Stimulated activated CD8-positive, alpha-beta memory T cell treated with anti-CD3 and anti-CD28 coated beads, Interleukin-15, amount 100 ng/mL, for 1 hour (primary cell): Measurements from ENCODE around the gene RPS10.
A peak's percentile ranks its signal among the peaks of the same experiment; 100 is the strongest.
"Not testable (repeated sequence)": the region's sequence is repeated elsewhere in the genome, so short reads cannot be mapped to it uniquely, and the experiment has no call there.

Experiments
- DNase-seq: peaks from one replicate; pipeline ENCODE4 v3.0.0-alpha.2; 2020; ENCODE audit warnings: low read depth

The RPS10 gene

DNA sequence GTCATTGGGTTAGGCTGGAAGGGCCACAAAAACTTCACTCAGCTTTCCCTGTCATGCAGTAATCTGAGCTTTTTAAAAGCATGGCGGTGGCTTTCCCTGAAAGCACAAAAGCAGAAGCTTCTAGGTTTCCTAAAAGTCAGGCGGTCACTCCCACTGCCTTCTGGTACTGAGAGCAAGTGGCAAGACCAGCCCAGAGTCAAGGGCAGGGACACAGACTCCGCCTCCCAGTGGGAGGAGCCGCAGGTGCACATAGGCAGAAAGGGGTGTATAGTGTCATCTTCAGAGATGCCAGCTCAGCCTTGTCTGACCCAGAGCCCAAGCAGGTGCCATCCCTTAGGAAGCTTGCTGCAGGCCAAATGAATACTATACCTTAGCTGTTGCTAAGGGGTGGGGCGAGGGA is 22.0 kb upstream of the RPS10 start:
- DNase-seq = no peak

DNA sequence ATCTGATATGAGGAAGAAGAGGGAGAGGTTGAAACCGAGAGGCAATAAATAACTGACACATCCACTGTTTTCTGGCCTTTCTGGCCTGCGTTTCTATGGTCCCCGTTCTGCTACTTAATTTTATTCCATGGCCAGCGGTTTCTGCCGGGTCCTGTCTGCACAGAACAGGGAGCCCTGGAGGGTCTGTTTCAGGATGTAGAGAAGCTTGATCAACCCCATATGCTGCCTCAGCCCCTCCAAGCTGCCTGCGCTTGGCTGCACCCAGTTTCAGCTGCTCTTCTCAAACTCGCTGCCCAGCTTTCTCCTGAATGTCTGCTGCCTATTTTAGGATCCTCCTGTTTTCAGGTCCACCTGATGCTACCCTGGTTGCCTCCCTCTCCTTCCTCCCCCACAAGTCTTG is 21.5 kb upstream of the RPS10 start:
- DNase-seq = no peak

DNA sequence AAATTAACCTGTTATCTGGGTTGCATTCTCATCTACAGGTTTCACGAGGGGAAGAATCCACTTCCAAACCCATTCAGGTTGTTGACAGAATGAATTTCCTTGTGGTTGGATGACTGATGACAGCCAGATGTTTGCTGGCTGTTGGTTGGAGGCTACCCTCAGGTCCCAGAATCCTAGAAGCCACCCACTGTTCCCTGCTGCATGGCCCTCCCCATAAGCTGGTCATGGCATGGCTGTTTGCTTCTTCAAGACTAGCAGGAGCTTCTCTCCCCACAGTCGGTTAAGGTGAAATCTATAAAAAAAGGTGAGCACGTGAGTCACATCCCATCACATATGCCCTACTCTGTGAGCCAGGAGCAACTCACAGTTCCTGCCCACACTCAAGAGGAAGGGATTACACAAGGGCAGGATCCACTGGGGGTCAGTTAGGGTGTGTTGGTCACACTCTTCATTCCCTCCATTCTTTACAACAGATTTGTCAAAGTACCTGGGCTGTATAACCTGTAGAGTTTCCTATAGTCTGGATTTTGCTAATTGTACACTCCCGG is 19.5 kb upstream of the RPS10 start:
- no peak for DNase-seq

- DNase-seq = no peak
These were observed 15.7 kb upstream of the RPS10 start for GRCh38 chr6:34441526-34441925.

- DNase-seq = no peak
These were observed 13.6 kb upstream of the RPS10 start for GRCh38 chr6:34439442-34439841.

DNA sequence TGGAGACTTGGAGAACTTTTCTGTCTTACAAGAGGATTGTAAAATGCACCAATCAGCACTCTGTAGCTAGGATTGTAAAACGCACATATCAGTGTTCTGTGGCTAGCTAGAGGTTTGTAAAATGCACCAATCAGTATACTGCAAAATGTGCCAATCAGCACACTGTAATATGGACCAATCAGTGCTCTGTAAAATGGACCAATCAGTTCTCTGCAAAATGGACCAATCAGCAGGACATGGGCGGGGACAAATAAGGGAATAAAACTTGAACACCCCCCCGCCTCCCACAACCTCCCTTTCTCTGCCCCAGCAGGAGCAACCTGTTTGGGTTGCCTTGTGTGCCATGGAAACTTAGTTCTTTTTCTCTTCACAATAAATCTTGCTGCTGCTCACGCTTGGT is 12.8 kb upstream of the RPS10 start:
- no peak for DNase-seq

GRCh38 chr6:34437644-34437970 is 11.7 kb upstream of the RPS10 start:
- DNase-seq = no peak

DNA sequence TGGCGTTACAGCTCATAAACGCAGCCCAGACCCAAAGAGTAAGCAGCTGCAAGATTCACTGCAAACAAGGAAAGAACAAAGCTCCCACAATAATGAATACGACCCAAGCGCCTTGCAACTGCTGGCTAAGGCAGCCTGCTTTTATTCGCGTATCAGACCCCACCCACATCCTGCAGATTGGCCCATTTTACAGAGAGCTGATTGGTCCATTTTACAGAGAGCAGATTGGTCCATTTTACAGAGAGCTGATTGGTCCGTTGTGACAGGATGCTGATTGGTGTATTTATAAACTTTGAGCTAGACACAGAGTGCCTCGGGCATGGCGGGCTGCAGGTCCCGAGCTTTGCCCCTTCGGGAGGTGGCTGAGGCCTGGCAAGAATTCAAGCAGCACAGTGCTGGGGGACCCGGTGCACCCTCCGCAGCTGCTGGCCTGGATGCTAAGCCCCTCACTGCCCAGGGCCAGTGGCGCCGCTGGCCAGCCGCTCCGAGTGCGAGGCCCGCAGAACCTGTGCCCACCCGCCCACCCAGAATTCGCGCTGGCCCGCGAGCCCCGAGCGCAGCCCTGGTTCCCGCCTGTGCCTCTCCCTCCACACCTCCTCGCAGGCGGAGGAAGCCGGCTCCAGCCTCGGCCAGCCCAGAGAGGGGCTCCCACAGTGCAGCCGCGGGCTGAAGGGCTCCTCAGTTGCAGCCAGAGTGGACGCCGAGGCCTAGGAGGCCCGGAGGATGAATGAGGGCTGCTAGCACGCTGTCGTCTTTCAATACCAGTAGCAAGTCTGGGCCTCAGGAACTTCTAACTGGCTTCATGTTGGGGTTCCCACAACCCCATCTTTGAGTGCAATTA is 11.2 kb upstream of the RPS10 start:
- DNase-seq = no peak

- no peak for DNase-seq
These were observed 10.0 kb upstream of the RPS10 start for GRCh38 chr6:34435916-34436315.

- no peak for DNase-seq
These were observed 754 bp downstream of the RPS10 start for GRCh38 chr6:34425132-34425497.

- no peak for DNase-seq
These were observed 1.4 kb downstream of the RPS10 start for GRCh38 chr6:34424200-34425131.

DNA sequence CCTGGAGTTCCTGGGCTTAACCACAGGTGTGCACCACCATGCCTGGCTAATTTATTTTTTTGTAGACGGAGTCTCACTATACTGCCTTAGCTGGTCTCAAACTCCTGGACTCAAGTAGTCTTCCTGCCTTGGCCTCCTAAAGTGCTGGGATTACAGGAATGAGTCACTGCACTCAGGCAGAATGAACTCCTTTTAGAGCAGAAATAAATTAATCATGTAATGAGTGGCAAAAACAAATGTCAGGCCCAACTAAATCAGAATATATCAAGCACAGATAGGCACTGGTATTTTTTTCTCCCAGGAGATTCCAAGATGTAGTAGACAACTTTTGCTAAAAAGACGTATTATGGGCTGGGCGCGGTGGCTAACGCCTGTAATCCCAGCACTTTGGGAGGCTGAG is 2.6 kb downstream of the RPS10 start:
- no peak for DNase-seq

DNA sequence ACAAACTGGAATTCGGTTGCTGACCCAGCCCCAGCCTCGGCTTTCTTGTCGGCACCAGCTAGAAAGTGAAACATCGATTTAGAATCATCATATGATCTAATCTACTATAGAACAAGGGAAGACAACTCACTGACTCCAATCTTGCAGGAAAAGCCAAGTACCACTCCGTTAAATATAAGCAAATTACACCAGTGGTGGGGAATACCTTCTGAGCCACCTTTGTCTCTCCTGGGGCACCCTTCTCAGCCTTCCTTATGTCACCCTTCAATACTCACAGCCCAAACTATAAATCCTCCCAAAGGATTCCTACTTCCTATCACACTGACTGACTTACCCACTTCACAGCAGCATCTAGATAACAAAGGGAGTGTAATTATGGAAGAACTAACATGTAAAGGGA is 7.5 kb downstream of the RPS10 start:
- DNase-seq = no peak

DNA sequence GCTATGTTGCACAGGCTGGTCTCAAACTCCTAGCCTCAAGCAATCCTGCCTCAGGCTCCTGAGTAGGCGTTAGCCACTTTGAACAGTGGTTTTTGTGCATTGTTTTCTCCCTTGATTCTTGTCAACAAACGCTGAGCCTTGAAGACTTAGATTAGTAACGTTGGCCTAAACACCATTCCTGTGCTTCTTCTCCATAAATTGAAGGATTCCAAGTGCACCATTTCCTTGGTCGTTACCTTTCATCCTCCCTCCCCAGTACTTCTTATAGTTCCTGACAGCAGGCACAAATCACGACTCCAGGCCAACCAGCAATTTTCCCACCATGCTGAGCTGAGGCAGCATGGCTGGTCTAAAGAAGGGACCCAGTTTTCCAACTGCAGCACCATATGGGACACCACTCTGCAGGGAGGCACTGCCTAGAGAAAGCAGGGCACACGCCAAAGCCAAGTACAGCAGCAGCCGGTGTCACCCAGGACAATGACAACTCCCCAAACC is 8.9 kb downstream of the RPS10 start:
- no peak for DNase-seq

DNA sequence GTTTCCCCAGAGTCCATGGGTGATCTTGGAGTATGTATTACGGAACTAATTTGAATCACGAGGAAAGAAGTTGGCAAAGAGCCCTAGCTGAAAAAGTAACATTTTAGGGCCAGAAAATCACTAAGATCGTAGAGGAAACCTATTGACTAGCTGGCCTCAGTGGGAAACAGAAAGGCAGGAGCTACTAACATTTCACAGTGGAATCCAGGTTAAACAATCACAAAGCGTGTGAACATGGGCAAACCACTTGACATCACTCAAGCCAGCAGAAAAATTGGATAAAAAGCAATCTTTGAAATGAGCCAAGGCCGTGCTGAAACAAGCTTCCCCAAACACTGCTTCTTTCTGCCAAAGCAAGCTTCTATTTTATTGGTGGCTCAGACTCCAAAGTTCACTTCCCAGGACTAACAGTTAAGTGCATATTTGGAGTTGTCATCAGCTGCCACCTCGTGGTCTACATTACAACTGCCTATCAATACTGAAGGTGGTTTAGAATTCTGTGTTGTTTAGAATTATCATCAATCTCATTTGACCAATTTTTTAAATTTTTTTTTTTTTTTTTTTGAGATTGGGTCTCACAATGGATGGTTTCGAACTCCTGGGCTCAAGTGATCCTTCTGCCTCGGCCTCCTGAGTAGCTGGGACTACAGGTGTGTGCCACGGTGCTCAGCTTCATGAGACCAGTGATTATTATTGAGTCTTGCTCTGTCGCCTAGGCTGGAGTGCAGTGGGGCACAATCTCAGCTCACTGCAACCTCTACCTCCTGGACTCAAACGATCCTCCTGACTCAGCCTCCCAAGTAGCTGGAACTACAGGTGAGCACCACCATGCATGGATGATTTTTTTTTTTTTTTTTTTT is 10.6 kb downstream of the RPS10 start:
- DNase-seq = no peak

DNA sequence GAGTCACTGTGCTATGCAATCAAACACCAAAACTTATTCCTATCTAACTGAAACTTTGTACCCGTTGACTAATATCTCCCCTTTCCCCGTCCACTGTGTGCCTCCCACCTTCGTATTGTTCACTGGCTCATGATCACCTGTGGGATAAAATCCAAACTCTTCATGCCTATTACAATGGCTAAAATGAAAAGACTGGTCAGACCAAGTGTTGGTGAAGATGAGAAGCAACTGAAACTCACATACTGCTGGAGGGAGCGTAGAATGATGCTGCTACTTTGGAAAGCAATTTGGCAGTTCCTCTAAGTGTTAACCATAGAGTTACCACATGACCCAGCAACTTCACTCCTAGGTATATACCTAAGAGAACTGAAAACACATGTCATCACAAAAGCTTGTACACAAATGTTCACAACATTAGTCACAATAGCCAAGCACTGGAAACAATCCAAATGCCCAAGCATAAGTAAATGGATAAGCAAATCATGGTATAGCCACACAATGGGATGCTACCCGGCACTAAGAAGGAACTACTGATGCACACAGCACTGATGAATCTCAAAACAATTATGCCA is 13.1 kb downstream of the RPS10 start:
- no peak for DNase-seq

- DNase-seq = no peak
These were observed 13.9 kb downstream of the RPS10 start for GRCh38 chr6:34412016-34412415.

GRCh38 chr6:34407915-34408314 is 18.0 kb downstream of the RPS10 start:
- DNase-seq = not testable (repeated sequence)

DNA sequence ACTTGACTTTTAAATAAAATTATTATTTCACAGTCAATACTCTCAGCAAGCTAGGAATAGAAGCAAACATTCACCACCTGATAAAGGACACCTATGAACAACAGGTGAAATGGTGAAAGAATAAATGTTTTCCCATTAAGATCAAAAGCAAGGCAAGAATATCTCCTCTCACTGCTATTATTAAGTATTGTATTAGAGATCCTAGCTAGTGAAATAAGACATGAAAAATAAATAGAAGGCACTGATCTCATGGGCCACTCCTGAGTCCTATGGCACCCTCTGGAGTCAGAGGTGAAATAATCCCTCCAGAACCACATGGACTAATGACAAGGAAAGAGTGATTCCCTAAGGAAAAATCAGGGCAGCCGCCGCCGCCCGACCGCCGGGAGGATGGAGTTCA is 29.4 kb downstream of the RPS10 start:
- no peak for DNase-seq

- DNase-seq = no peak
These were observed 31.9 kb downstream of the RPS10 start for GRCh38 chr6:34393966-34394305.

GRCh38 chr6:34393191-34393965 is 32.5 kb downstream of the RPS10 start:
- peak; percentile 2 for DNase-seq
